ENCODE results near the gene LMO7. TPM values are rescaled to one million over a fixed set of nuclear protein-coding genes. Genes with fewer than 3 reads are reported as not detected.
"Not testable (repeated sequence)": the region's sequence is repeated elsewhere in the genome, so short reads cannot be mapped to it uniquely, and the experiment has no call there.

LMO7 gene
- total and polyA plus RNA-seq, 2 experiments from 2014 or later: 47.2 to 105 TPM

DNA sequence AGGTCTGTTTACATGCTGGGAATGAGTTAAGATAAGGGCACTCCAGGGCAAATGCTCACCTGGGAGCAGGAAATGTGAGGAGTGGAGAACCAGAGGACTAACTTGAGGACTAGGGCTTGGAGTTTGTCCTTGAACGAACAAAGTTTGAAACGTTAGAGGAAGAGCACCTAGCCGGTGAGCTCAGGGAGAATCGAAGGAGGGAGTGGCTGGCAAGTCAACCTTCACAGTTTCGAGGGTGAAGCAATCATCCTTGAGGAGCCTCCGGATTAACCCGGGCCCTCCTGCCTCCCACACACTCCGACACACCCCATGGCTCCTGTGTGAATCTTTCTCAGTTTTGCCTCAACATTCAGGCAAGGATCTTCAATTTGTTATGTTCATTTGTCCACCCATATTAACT is 58.6 kb downstream of the LMO7 start:
- H3K9me3 ChIP-seq (ENCODE audit: low read depth): no peaks in the 10 kb centered on the region
- no peaks in the 10 kb centered on the region for H3K9me2 ChIP-seq (replicated peaks; ENCODE audit: insufficient read depth)
- WGBS (ENCODE audit: low lambda C conversion rate, missing lambda C conversion rate): 66% methylated on average over 8 of the region's 8 CpGs
- no peaks in the 10 kb centered on the region for H3K36me3 ChIP-seq (replicated peaks; ENCODE audit: insufficient read depth, low read depth)
- no peak overlapping the region for H2AFZ ChIP-seq
- TF ChIP-seq EZH2phosphoT487 (IDR thresholded peaks at IDR 0.05; ENCODE audit: low read depth, severe bottlenecking, unreplicated experiment): no peak
- TF ChIP-seq, protein P1, sequence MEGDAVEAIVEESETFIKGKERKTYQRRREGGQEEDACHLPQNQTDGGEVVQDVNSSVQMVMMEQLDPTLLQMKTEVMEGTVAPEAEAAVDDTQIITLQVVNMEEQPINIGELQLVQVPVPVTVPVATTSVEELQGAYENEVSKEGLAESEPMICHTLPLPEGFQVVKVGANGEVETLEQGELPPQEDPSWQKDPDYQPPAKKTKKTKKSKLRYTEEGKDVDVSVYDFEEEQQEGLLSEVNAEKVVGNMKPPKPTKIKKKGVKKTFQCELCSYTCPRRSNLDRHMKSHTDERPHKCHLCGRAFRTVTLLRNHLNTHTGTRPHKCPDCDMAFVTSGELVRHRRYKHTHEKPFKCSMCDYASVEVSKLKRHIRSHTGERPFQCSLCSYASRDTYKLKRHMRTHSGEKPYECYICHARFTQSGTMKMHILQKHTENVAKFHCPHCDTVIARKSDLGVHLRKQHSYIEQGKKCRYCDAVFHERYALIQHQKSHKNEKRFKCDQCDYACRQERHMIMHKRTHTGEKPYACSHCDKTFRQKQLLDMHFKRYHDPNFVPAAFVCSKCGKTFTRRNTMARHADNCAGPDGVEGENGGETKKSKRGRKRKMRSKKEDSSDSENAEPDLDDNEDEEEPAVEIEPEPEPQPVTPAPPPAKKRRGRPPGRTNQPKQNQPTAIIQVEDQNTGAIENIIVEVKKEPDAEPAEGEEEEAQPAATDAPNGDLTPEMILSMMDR (IDR thresholded peaks at IDR 0.05; ENCODE audit: poor library complexity): no peak
- TF ChIP-seq EZH2 (IDR thresholded peaks at IDR 0.05; ENCODE audit: borderline replicate concordance): no peak
- H3K79me2 ChIP-seq: no peaks in the 10 kb centered on the region
- H3K4me3 ChIP-seq: no peak overlapping the region
- no peaks in the 10 kb centered on the region for H3K27me3 ChIP-seq
- H4K20me1 ChIP-seq (ENCODE audit: insufficient read depth, poor library complexity, severe bottlenecking): no peaks in the 10 kb centered on the region
- peak overlapping the region; percentile 72 for H3K27ac ChIP-seq
- DNase-seq (ENCODE audit: low spot score): peak; percentile 56
- peak overlapping the region; percentile 39 for H3K4me2 ChIP-seq
- H3K4me1 ChIP-seq (ENCODE audit: insufficient read depth): no peaks in the 10 kb centered on the region

DNA sequence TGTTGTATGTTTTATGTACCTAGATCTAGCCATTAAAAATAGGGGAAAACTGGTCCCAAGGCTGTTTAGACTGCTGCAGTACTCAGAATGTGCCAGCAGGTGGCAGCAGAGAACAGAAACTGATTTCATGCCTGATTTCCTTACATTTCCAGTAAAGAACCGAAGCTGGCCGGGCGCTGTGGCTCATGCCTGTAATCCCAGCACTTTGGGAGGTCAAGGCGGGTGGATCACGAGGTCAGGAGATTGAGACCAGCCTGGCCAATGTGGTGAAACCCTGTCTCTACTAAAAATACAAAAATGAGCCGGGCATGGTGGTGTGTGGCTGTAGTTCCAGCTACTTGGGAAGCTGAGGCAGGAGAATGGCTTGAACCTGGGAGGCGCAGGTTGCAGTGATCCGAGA is 59.8 kb downstream of the LMO7 start:
- TF ChIP-seq, protein P1 (IDR thresholded peaks at IDR 0.05; ENCODE audit: poor library complexity): peak; percentile 98
- not testable (repeated sequence) for H3K79me2 ChIP-seq, H3K4me2 ChIP-seq

GRCh38 chr13:75699062-75699461 is 62.9 kb downstream of the LMO7 start:
- no peaks in the 10 kb centered on the region for H3K9me2 ChIP-seq (replicated peaks; ENCODE audit: insufficient read depth)
- H2AFZ ChIP-seq: no peak overlapping the region
- no peaks in the 10 kb centered on the region for H3K36me3 ChIP-seq (replicated peaks; ENCODE audit: insufficient read depth, low read depth)
- no peaks in the 10 kb centered on the region for H4K20me1 ChIP-seq (ENCODE audit: insufficient read depth, poor library complexity, severe bottlenecking)
- H3K4me3 ChIP-seq: no peak overlapping the region
- H3K27me3 ChIP-seq: no peaks in the 10 kb centered on the region
- no peak for DNase-seq (ENCODE audit: low spot score)
- H3K4me1 ChIP-seq (ENCODE audit: insufficient read depth): no peaks in the 10 kb centered on the region
- no peaks in the 10 kb centered on the region for H3K9me3 ChIP-seq (ENCODE audit: low read depth)
- H3K4me2 ChIP-seq: no peak overlapping the region
- no peaks in the 10 kb centered on the region for H3K79me2 ChIP-seq
- 84% methylated on average over 1 of the region's 1 CpG for WGBS (ENCODE audit: low lambda C conversion rate, missing lambda C conversion rate)
- H3K27ac ChIP-seq: no peak overlapping the region
- TF ChIP-seq EZH2 (IDR thresholded peaks at IDR 0.05; ENCODE audit: borderline replicate concordance) (no peak), EZH2phosphoT487 (IDR thresholded peaks at IDR 0.05; ENCODE audit: low read depth, severe bottlenecking, unreplicated experiment) (no peak)
- TF ChIP-seq, protein P1 (IDR thresholded peaks at IDR 0.05; ENCODE audit: poor library complexity): no peak

More for the DNA sequence above, 59.8 kb downstream of the LMO7 start:
- not testable (repeated sequence) for H3K27me3 ChIP-seq; H4K20me1 ChIP-seq (ENCODE audit: insufficient read depth, poor library complexity, severe bottlenecking); H2AFZ ChIP-seq; H3K4me3 ChIP-seq; H3K9me3 ChIP-seq (ENCODE audit: low read depth); H3K36me3 ChIP-seq (replicated peaks; ENCODE audit: insufficient read depth, low read depth); H3K27ac ChIP-seq; H3K4me1 ChIP-seq (ENCODE audit: insufficient read depth); H3K9me2 ChIP-seq (replicated peaks; ENCODE audit: insufficient read depth)
- WGBS (ENCODE audit: low lambda C conversion rate, missing lambda C conversion rate): 37% methylated on average over 8 of the region's 8 CpGs
- DNase-seq (ENCODE audit: low spot score): peak; percentile 81

- H3K79me2 ChIP-seq; H2AFZ ChIP-seq; H4K20me1 ChIP-seq (ENCODE audit: insufficient read depth, poor library complexity, severe bottlenecking); H3K4me1 ChIP-seq (ENCODE audit: insufficient read depth); DNase-seq (ENCODE audit: low spot score); H3K36me3 ChIP-seq (replicated peaks; ENCODE audit: insufficient read depth, low read depth); H3K4me2 ChIP-seq; H3K27ac ChIP-seq; H3K9me2 ChIP-seq (replicated peaks; ENCODE audit: insufficient read depth); H3K27me3 ChIP-seq; H3K4me3 ChIP-seq; H3K9me3 ChIP-seq (ENCODE audit: low read depth): not testable (repeated sequence)
- 86% methylated on average over 7 of the region's 7 CpGs for WGBS (ENCODE audit: low lambda C conversion rate, missing lambda C conversion rate)
Measured at GRCh38 chr13:75699717-75700116, 63.6 kb downstream of the LMO7 start.
